ENCODE measurements around the gene SESN3. TPM values are rescaled to one million over a fixed set of nuclear protein-coding genes. Genes with fewer than 3 reads are reported as not detected.

The SESN3 gene
- total RNA-seq, 1 experiment from 2014 or later, result 4.9 TPM

DNA sequence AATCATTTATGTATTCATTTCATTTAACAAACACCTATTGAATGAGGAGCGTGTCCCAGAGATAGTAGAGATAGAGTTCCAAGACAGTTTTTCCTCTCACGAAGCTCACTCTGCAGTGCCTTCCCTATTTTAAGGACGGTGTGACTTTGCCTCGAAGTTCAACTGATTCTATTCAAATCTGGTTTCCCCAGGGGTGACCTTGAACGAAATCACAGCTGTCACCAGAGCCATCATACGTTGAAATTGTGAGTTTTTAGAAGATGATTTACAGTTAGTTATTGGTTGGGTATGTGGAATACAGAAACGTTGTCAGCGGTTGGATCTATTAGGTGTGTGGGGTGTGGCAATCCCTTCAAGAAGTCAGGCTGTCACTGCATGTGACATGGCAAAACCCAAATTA is 33.9 kb upstream of the SESN3 start:
- CTCF ChIA-PET, result no interaction called here
- intact Hi-C loops (cut with micrococcal nuclease; ENCODE audit: unreplicated experiment), result no loop called here

DNA sequence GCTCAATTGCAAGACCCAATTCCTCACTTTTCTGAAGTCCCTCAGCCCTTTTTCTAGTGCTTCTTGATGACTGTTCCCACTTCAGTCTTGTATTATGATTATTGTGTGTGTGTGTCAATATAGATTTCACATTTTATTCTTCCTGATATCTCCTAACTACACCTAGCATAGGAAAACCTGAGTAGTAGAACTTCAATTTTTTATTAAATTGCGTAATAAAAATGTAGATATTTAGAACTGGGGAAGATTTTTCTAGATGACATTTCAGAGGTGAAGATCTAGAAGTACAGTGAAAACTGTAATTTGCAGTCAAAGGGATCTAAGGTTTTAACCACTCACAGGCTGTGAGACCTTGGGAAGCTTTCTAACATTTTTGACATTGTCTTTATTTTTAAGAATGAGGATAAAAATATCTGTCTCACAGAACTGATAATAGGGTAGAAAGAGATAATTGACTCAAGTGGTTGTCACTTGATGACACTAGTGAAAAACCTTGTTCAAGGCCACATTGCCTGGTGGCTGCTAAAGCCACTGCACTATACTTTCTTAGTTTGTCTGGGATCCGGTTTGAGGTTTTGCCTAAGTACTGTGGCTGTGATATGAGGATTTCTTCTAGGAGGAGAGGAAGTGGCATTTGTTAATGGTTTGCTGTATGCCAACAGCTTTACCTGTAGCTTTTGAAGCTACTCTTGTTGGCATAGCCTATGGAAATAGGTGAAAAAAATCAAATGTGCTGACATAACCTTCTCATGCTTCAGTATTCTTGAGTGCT is 32.2 kb upstream of the SESN3 start:
- ChIA-PET POLR2A (ENCODE audit: low non-redundant PET) (no interaction called here), CTCF (no interaction called here)
- H3K9me3 ChIP-seq (ENCODE audit: low read depth, low read length, poor library complexity, severe bottlenecking), result no peaks in the 10 kb centered on the region
- H3K4me3 ChIP-seq (ENCODE audit: low read depth, low read length, poor library complexity, severe bottlenecking), result no peak overlapping the region
- H3K27me3 ChIP-seq (replicated peaks; ENCODE audit: insufficient read depth, low read depth, low read length, poor library complexity), result peaks cover 4% of the 10 kb centered on the region
- intact Hi-C loops (cut with micrococcal nuclease; ENCODE audit: unreplicated experiment), result no loop called here
- TF ChIP-seq CTCF (conservative IDR thresholded peaks at IDR 0.05; ENCODE audit: low read depth, low read length) (no peak), EZH2 (IDR thresholded peaks at IDR 0.05; ENCODE audit: borderline replicate concordance, low read depth, low read length, poor library complexity, severe bottlenecking) (no peak)
- no peaks in the 10 kb centered on the region for H3K4me1 ChIP-seq (ENCODE audit: insufficient read depth, low read length, poor library complexity, severe bottlenecking)
- no peak for DNase-seq (ENCODE audit: low spot score)
- no peaks in the 10 kb centered on the region for H3K36me3 ChIP-seq (ENCODE audit: insufficient read depth, low read length, poor library complexity, severe bottlenecking)
- H3K27ac ChIP-seq (ENCODE audit: low read depth, low read length, poor library complexity, severe bottlenecking), result no peak overlapping the region
- no TSS peak for BruUV-seq (replicated peaks)

More for the DNA sequence above, 33.9 kb upstream of the SESN3 start:
- H3K36me3 ChIP-seq (ENCODE audit: insufficient read depth, low read length, poor library complexity, severe bottlenecking), result no peaks in the 10 kb centered on the region
- no peaks in the 10 kb centered on the region for H3K9me3 ChIP-seq (ENCODE audit: low read depth, low read length, poor library complexity, severe bottlenecking)
- no peak overlapping the region for H3K27ac ChIP-seq (ENCODE audit: low read depth, low read length, poor library complexity, severe bottlenecking)
- no TSS peak for BruUV-seq (replicated peaks)
- peaks cover 4% of the 10 kb centered on the region for H3K27me3 ChIP-seq (replicated peaks; ENCODE audit: insufficient read depth, low read depth, low read length, poor library complexity)
- TF ChIP-seq CTCF (conservative IDR thresholded peaks at IDR 0.05; ENCODE audit: low read depth, low read length), result no peak
- no peak for TF ChIP-seq EZH2 (IDR thresholded peaks at IDR 0.05; ENCODE audit: borderline replicate concordance, low read depth, low read length, poor library complexity, severe bottlenecking)
- DNase-seq (ENCODE audit: low spot score), result no peak
- H3K4me3 ChIP-seq (ENCODE audit: low read depth, low read length, poor library complexity, severe bottlenecking), result no peak overlapping the region
- no peaks in the 10 kb centered on the region for H3K4me1 ChIP-seq (ENCODE audit: insufficient read depth, low read length, poor library complexity, severe bottlenecking)
- POLR2A ChIA-PET (ENCODE audit: low non-redundant PET), result no interaction called here

- H3K36me3 ChIP-seq (ENCODE audit: insufficient read depth, low read length, poor library complexity, severe bottlenecking), result no peaks in the 10 kb centered on the region
- TF ChIP-seq EZH2 (IDR thresholded peaks at IDR 0.05; ENCODE audit: borderline replicate concordance, low read depth, low read length, poor library complexity, severe bottlenecking) (no peak), CTCF (conservative IDR thresholded peaks at IDR 0.05; ENCODE audit: low read depth, low read length) (no peak)
- no peak for DNase-seq (ENCODE audit: low spot score)
- H3K9me3 ChIP-seq (ENCODE audit: low read depth, low read length, poor library complexity, severe bottlenecking), result no peaks in the 10 kb centered on the region
- H3K27me3 ChIP-seq (replicated peaks; ENCODE audit: insufficient read depth, low read depth, low read length, poor library complexity), result peaks cover 4% of the 10 kb centered on the region
- no peak overlapping the region for H3K4me3 ChIP-seq (ENCODE audit: low read depth, low read length, poor library complexity, severe bottlenecking)
- BruUV-seq (replicated peaks), result no TSS peak
- POLR2A ChIA-PET (ENCODE audit: low non-redundant PET), result no interaction called here
- intact Hi-C loops (cut with micrococcal nuclease; ENCODE audit: unreplicated experiment), result no loop called here
- H3K27ac ChIP-seq (ENCODE audit: low read depth, low read length, poor library complexity, severe bottlenecking), result no peak overlapping the region
- CTCF ChIA-PET, result no interaction called here
- peaks cover 4% of the 10 kb centered on the region for H3K4me1 ChIP-seq (ENCODE audit: insufficient read depth, low read length, poor library complexity, severe bottlenecking)
These were observed 26.5 kb upstream of the SESN3 start for GRCh38 chr11:95257456-95257971.

All from A673 (cell line).